LNCaP clone FGC (cell line): ENCODE results near the gene PPP3CA.
A peak's percentile ranks its signal among the peaks of the same experiment; 100 is the strongest.

Experiments
- DNase-seq: peaks from one replicate; pipeline ENCODE4 v3.0.0-alpha.2; 2011; ENCODE audit warnings: low read depth
- H3K4me3 ChIP-seq: 2 replicates; pipeline ENCODE4 v1.5.1; 2011; ENCODE audit warnings: mild to moderate bottlenecking, low read depth, low read length, control low read depth
- TF ChIP-seq, protein P1 (sequence below): IDR thresholded peaks from 2 replicates; pipeline ENCODE4 v1.5.1; 2012; ENCODE audit warnings: mild to moderate bottlenecking; ENCODE audit not compliant: control insufficient read depth, insufficient read depth; ENCODE audit errors: extremely low read depth

The PPP3CA gene

GRCh38 chr4:101299899-101300540 is 47.3 kb downstream of the PPP3CA start:
- TF ChIP-seq, protein P1, sequence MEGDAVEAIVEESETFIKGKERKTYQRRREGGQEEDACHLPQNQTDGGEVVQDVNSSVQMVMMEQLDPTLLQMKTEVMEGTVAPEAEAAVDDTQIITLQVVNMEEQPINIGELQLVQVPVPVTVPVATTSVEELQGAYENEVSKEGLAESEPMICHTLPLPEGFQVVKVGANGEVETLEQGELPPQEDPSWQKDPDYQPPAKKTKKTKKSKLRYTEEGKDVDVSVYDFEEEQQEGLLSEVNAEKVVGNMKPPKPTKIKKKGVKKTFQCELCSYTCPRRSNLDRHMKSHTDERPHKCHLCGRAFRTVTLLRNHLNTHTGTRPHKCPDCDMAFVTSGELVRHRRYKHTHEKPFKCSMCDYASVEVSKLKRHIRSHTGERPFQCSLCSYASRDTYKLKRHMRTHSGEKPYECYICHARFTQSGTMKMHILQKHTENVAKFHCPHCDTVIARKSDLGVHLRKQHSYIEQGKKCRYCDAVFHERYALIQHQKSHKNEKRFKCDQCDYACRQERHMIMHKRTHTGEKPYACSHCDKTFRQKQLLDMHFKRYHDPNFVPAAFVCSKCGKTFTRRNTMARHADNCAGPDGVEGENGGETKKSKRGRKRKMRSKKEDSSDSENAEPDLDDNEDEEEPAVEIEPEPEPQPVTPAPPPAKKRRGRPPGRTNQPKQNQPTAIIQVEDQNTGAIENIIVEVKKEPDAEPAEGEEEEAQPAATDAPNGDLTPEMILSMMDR: no peak
- peak overlapping the region; percentile 21 for H3K4me3 ChIP-seq
- DNase-seq: peak; percentile 91

- TF ChIP-seq, protein P1: no peak
- no peak for DNase-seq
- no peak overlapping the region for H3K4me3 ChIP-seq
Observed at GRCh38 chr4:101299021-101299420, 48.3 kb downstream of the PPP3CA start.

DNA sequence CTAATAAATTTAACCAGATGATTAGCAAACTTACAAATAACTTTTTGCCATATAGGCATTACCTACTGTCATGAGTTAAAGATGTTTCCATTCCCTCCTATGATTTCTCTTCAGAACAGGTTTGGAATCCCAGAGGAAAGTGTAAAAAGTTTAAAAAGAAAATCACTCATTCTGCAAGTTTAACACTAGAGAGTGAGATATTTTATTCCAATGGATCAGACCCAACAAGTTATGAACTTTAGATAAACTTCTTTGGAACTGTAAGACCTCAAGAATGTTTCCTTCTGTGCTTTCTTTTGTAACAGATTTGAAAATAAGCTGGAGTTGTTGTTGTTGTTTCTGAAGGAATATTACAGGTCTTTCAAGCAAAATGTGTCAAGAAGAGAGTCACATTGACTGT is 51.6 kb downstream of the PPP3CA start:
- DNase-seq: no peak
- no peak overlapping the region for H3K4me3 ChIP-seq
- TF ChIP-seq, protein P1: no peak

GRCh38 chr4:101294597-101294996 is 52.7 kb downstream of the PPP3CA start:
- H3K4me3 ChIP-seq: no peak overlapping the region
- no peak for DNase-seq
- TF ChIP-seq, protein P1: no peak

GRCh38 chr4:101292901-101293300 is 54.4 kb downstream of the PPP3CA start:
- H3K4me3 ChIP-seq: no peak overlapping the region
- TF ChIP-seq, protein P1: no peak
- no peak for DNase-seq

DNA sequence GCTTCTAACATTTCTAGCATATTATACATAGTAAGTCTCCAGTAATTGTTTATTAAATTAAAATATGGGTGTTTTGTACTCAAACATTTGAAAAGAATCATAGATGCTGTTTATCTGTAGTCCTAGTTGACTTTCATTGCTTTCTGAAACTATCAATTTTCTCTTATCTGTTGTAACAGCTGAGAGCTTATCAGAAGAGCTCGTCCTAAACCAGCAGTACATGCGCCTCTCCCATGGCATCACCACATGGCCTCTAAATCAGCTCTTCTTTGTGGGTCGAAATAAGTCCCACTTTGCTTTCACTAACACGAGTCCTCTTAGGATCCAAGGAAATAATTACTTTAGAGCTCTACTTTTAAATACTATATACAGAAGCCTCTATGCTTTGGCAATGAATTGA is 55.1 kb downstream of the PPP3CA start:
- TF ChIP-seq, protein P1: no peak
- DNase-seq: no peak
- H3K4me3 ChIP-seq: no peak overlapping the region

- TF ChIP-seq, protein P1: no peak
- no peak for DNase-seq
- no peak overlapping the region for H3K4me3 ChIP-seq
Observed at GRCh38 chr4:101291198-101291597, 56.1 kb downstream of the PPP3CA start.
